DMS79 (cell line): ENCODE data around the gene CNPY4.

Source experiments
- DNase-seq: peaks from one replicate; lab custom pipeline; 2025; lab: John Stamatoyannopoulos, UW

The CNPY4 gene

GRCh38 chr7:100119072-100119969 lies at the start of gene CNPY4, which contains the start of gene TAF6:
Gene CNPY4, plus strand, starts transcription at chr7:100119634. Its CDS starts 111 bp downstream, at chr7:100119745.
Gene TAF6, minus strand, starts transcription at chr7:100119358. Its CDS starts 5,149 bp downstream, at chr7:100114209.
- DNase-seq, result peak; percentile 79

GRCh38 chr7:100069991-100070390 lies 49.4 kb upstream of the CNPY4 start:
- DNase-seq, result no peak

- DNase-seq, result no peak
These were observed 48.3 kb upstream of the CNPY4 start for GRCh38 chr7:100071018-100071723.

GRCh38 chr7:100072462-100072861 lies 47.0 kb upstream of the CNPY4 start:
- DNase-seq, result no peak

GRCh38 chr7:100074841-100075240 lies 44.6 kb upstream of the CNPY4 start:
- no peak for DNase-seq

GRCh38 chr7:100075418-100075817 lies 44.0 kb upstream of the CNPY4 start:
- DNase-seq, result no peak

- no peak for DNase-seq
These were observed 42.2 kb upstream of the CNPY4 start for GRCh38 chr7:100077205-100077604.

- DNase-seq, result no peak
These were observed 40.3 kb upstream of the CNPY4 start for GRCh38 chr7:100079024-100079560.

GRCh38 chr7:100080907-100081534 lies 38.4 kb upstream of the CNPY4 start:
- DNase-seq, result no peak

GRCh38 chr7:100081535-100082102 lies 37.8 kb upstream of the CNPY4 start, which contains the start of gene ZNF3:
Gene ZNF3, minus strand, starts transcription at chr7:100081723. Its CDS starts 4,366 bp downstream, at chr7:100077357.
- peak; percentile 97 for DNase-seq

GRCh38 chr7:100082978-100083377 lies 36.5 kb upstream of the CNPY4 start:
- no peak for DNase-seq

GRCh38 chr7:100085515-100085914 lies 33.9 kb upstream of the CNPY4 start:
- DNase-seq, result no peak

GRCh38 chr7:100087055-100087750 lies 32.2 kb upstream of the CNPY4 start:
- DNase-seq, result no peak

GRCh38 chr7:100088095-100088620 lies 31.3 kb upstream of the CNPY4 start:
- no peak for DNase-seq

- DNase-seq, result peak; percentile 55
These were observed 30.6 kb upstream of the CNPY4 start, which contains the start of gene COPS6 for GRCh38 chr7:100088621-100089457. Gene COPS6, plus strand, starts transcription at chr7:100088969. Its CDS starts 22 bp downstream, at chr7:100088991.

- DNase-seq, result no peak
These were observed 29.8 kb upstream of the CNPY4 start for GRCh38 chr7:100089458-100090196.

GRCh38 chr7:100090527-100091410 lies 28.7 kb upstream of the CNPY4 start:
- DNase-seq, result no peak
